Panc1 (cell line): ENCODE data around the gene AMZ1.

Experiments
- CTCF ChIP-seq: fragments of 450-650 bp; IDR thresholded peaks from 2 replicates; pipeline ENCODE4 v1.5.1; 2017; ENCODE audit warnings: mild to moderate bottlenecking
- REST ChIP-seq, 2 experiments: IDR thresholded peaks; 2 replicates each; pipeline ENCODE4 v1.6.1; 2011 to 2012; ENCODE audit warnings: low read depth in 2 of 2, control low read depth in 1 of 2, low read length in 1 of 2, mild to moderate bottlenecking in 1 of 2, moderate library complexity in 1 of 2; ENCODE audit not compliant: insufficient read depth in 1 of 2

- TF ChIP-seq CTCF (no peak), REST (IDR thresholded peaks at IDR 0.05; ENCODE audit: insufficient read depth in 1 of 2, low read depth in 2 of 2, low read length in 1 of 2) (no peak)
These were observed 21.8 kb upstream of the AMZ1 start for GRCh38 chr7:2666155-2666554.
